Measurements from ENCODE around the gene SLC7A9.

SLC7A9 gene

GRCh38 chr19:32869369-32869965 is at the start of gene SLC7A9:
Gene SLC7A9 (minus strand): TSS chr19:32869767. CDS start chr19:32868534, 1,233 bp downstream.
- TF ChIP-seq POLR2A (IDR thresholded peaks at IDR 0.05; ENCODE audit: low read depth, low read length) = no peak
- no peak for FAIRE-seq
- DNase-seq (ENCODE audit: insufficient read length, low spot score) = no peak

GRCh38 chr19:32919365-32919764 is 49.8 kb upstream of the SLC7A9 start:
- DNase-seq (ENCODE audit: insufficient read length, low spot score) (no peak), FAIRE-seq (no peak)
- TF ChIP-seq POLR2A (IDR thresholded peaks at IDR 0.05; ENCODE audit: low read depth, low read length) = no peak

GRCh38 chr19:32917616-32917996 is 48.0 kb upstream of the SLC7A9 start:
- no peak for TF ChIP-seq POLR2A (IDR thresholded peaks at IDR 0.05; ENCODE audit: low read depth, low read length)
- DNase-seq (ENCODE audit: insufficient read length, low spot score) (no peak), FAIRE-seq (no peak)

- DNase-seq (ENCODE audit: insufficient read length, low spot score) (no peak), FAIRE-seq (no peak)
- TF ChIP-seq POLR2A (IDR thresholded peaks at IDR 0.05; ENCODE audit: low read depth, low read length) = no peak
Measured at GRCh38 chr19:32916969-32917615, 47.5 kb upstream of the SLC7A9 start.

GRCh38 chr19:32914879-32915660 is 45.5 kb upstream of the SLC7A9 start:
- peak; percentile 49 for DNase-seq (ENCODE audit: insufficient read length, low spot score)

GRCh38 chr19:32911467-32911866 is 41.9 kb upstream of the SLC7A9 start:
- FAIRE-seq (no peak), DNase-seq (ENCODE audit: insufficient read length, low spot score) (no peak)
- TF ChIP-seq POLR2A (IDR thresholded peaks at IDR 0.05; ENCODE audit: low read depth, low read length) = no peak

More at GRCh38 chr19:32914879-32915660, 45.5 kb upstream of the SLC7A9 start:
- no peak for FAIRE-seq
- no peak for TF ChIP-seq POLR2A (IDR thresholded peaks at IDR 0.05; ENCODE audit: low read depth, low read length)

GRCh38 chr19:32910874-32911273 is 41.3 kb upstream of the SLC7A9 start:
- no peak for FAIRE-seq
- TF ChIP-seq POLR2A (IDR thresholded peaks at IDR 0.05; ENCODE audit: low read depth, low read length) = no peak
- DNase-seq (ENCODE audit: insufficient read length, low spot score) = no peak

- TF ChIP-seq POLR2A (IDR thresholded peaks at IDR 0.05; ENCODE audit: low read depth, low read length) = no peak
- FAIRE-seq = no peak
- no peak for DNase-seq (ENCODE audit: insufficient read length, low spot score)
Measured at GRCh38 chr19:32910094-32910493, 40.5 kb upstream of the SLC7A9 start.

- DNase-seq (ENCODE audit: insufficient read length, low spot score) (no peak), FAIRE-seq (no peak)
- TF ChIP-seq POLR2A (IDR thresholded peaks at IDR 0.05; ENCODE audit: low read depth, low read length) = no peak
Measured at GRCh38 chr19:32909257-32909656, 39.7 kb upstream of the SLC7A9 start.

GRCh38 chr19:32908641-32909190 is 39.1 kb upstream of the SLC7A9 start:
- FAIRE-seq (no peak), DNase-seq (ENCODE audit: insufficient read length, low spot score) (no peak)
- TF ChIP-seq POLR2A (IDR thresholded peaks at IDR 0.05; ENCODE audit: low read depth, low read length) = no peak

- FAIRE-seq (no peak), DNase-seq (ENCODE audit: insufficient read length, low spot score) (no peak)
- no peak for TF ChIP-seq POLR2A (IDR thresholded peaks at IDR 0.05; ENCODE audit: low read depth, low read length)
Measured at GRCh38 chr19:32902448-32902847, 32.9 kb upstream of the SLC7A9 start.

GRCh38 chr19:32901504-32902161 is 32.1 kb upstream of the SLC7A9 start:
- no peak for TF ChIP-seq POLR2A (IDR thresholded peaks at IDR 0.05; ENCODE audit: low read depth, low read length)
- no peak for DNase-seq (ENCODE audit: insufficient read length, low spot score)
- no peak for FAIRE-seq

- FAIRE-seq (no peak), DNase-seq (ENCODE audit: insufficient read length, low spot score) (no peak)
- no peak for TF ChIP-seq POLR2A (IDR thresholded peaks at IDR 0.05; ENCODE audit: low read depth, low read length)
Measured at GRCh38 chr19:32896516-32897214, 27.1 kb upstream of the SLC7A9 start.
